Hematopoietic multipotent progenitor cell treated with erythropoietin and hydrocortisone succinate and interleukin-3 and kit ligand, for 6 days (in vitro differentiated cells): Measurements from ENCODE around the gene ACSM3.
"Not testable (repeated sequence)": the region's sequence is repeated elsewhere in the genome, so short reads cannot be mapped to it uniquely, and the experiment has no call there.

Experiments used
- DNase-seq: peaks from one replicate; pipeline ENCODE4 v3.0.0-alpha.2; 2015

The ACSM3 gene

GRCh38 chr16:20755799-20756198 is 8.0 kb upstream of the ACSM3 start:
- not testable (repeated sequence) for DNase-seq

GRCh38 chr16:20760346-20760745 is 3.5 kb upstream of the ACSM3 start:
- DNase-seq: peak; percentile 65

GRCh38 chr16:20761175-20761574 is 2.6 kb upstream of the ACSM3 start:
- no peak for DNase-seq

GRCh38 chr16:20762404-20763123 is 1.2 kb upstream of the ACSM3 start:
- DNase-seq: no peak

GRCh38 chr16:20764448-20764847 is 634 bp downstream of the ACSM3 start:
- not testable (repeated sequence) for DNase-seq

GRCh38 chr16:20765732-20766131 is 1.9 kb downstream of the ACSM3 start:
- no peak for DNase-seq

- DNase-seq: no peak
These were observed 2.5 kb downstream of the ACSM3 start for GRCh38 chr16:20766294-20766693.

GRCh38 chr16:20767577-20767976 is 3.8 kb downstream of the ACSM3 start:
- no peak for DNase-seq

GRCh38 chr16:20768121-20768520 is 4.3 kb downstream of the ACSM3 start:
- DNase-seq: no peak

GRCh38 chr16:20768818-20769217 is 5.0 kb downstream of the ACSM3 start:
- no peak for DNase-seq

- no peak for DNase-seq
These were observed 9.9 kb downstream of the ACSM3 start for GRCh38 chr16:20773679-20774078.

- DNase-seq: peak; percentile 90
These were observed 11.0 kb downstream of the ACSM3 start for GRCh38 chr16:20774703-20775362.

GRCh38 chr16:20781697-20782096 is 17.9 kb downstream of the ACSM3 start:
- peak; percentile 47 for DNase-seq

GRCh38 chr16:20782470-20782869 is 18.7 kb downstream of the ACSM3 start:
- no peak for DNase-seq

- no peak for DNase-seq
These were observed 20.4 kb downstream of the ACSM3 start for GRCh38 chr16:20784204-20784603.

GRCh38 chr16:20789130-20789529 is 25.3 kb downstream of the ACSM3 start:
- no peak for DNase-seq

GRCh38 chr16:20791923-20792612 is 28.3 kb downstream of the ACSM3 start:
- DNase-seq: no peak

- DNase-seq: no peak
These were observed 34.5 kb downstream of the ACSM3 start for GRCh38 chr16:20798364-20798763.

- peak; percentile 94 for DNase-seq
These were observed 35.8 kb downstream of the ACSM3 start for GRCh38 chr16:20799599-20799998.

- no peak for DNase-seq
These were observed 37.5 kb downstream of the ACSM3 start for GRCh38 chr16:20801278-20801677.

GRCh38 chr16:20803192-20803560 is 39.4 kb downstream of the ACSM3 start:
- DNase-seq: no peak

GRCh38 chr16:20803561-20804214 is 39.9 kb downstream of the ACSM3 start:
- DNase-seq: peak; percentile 47

- DNase-seq: peak; percentile 28
These were observed 41.9 kb downstream of the ACSM3 start for GRCh38 chr16:20805684-20806167.
